ENCODE results near the gene FAM20C.

DNA sequence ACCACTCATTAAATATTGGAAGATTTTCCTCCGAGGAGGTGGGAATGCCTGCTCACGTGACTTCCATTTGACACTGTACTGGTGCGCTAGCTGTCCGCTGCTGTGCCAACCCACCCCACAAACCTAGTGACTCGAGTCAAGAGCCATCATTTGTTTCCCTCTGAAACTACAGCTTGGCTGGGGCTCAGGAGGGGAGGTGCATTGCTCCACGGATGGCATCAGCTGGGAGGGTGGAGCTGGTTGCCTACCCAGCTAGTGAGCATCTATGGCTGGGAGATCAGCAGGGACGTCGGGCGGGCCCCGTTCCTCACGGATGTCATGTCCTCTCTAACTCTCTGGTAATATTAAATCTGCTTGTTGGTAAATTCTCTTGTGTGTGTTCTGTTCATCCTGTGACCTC lies 88.1 kb downstream of the FAM20C start:
- TF ChIP-seq, protein P1, sequence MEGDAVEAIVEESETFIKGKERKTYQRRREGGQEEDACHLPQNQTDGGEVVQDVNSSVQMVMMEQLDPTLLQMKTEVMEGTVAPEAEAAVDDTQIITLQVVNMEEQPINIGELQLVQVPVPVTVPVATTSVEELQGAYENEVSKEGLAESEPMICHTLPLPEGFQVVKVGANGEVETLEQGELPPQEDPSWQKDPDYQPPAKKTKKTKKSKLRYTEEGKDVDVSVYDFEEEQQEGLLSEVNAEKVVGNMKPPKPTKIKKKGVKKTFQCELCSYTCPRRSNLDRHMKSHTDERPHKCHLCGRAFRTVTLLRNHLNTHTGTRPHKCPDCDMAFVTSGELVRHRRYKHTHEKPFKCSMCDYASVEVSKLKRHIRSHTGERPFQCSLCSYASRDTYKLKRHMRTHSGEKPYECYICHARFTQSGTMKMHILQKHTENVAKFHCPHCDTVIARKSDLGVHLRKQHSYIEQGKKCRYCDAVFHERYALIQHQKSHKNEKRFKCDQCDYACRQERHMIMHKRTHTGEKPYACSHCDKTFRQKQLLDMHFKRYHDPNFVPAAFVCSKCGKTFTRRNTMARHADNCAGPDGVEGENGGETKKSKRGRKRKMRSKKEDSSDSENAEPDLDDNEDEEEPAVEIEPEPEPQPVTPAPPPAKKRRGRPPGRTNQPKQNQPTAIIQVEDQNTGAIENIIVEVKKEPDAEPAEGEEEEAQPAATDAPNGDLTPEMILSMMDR (IDR thresholded peaks at IDR 0.05): no peak
- no peak for TF ChIP-seq POLR2AphosphoS5 (IDR thresholded peaks at IDR 0.05; ENCODE audit: low read depth, low read length)

All from Panc1 (cell line).